ENCODE results near the gene HIRA. TPM values are rescaled to one million over a fixed set of nuclear protein-coding genes. Genes with fewer than 3 reads are reported as not detected.

HIRA gene
- total and polyA plus RNA-seq, 4 donors = 4.1 to 32.5 (median 23.0) TPM

GRCh38 chr22:19457828-19458428 lies 26.4 kb upstream of the HIRA start (continued):
- no peak for TF ChIP-seq MAX (IDR thresholded peaks at IDR 0.05)
- no peak for TF ChIP-seq HNF4G (IDR thresholded peaks at IDR 0.05)

GRCh38 chr22:19456541-19456940 lies 25.0 kb upstream of the HIRA start:
- 96% methylated on average over 10 of the region's 10 CpGs for WGBS
- peaks cover 4 to 71% (median 54%) of the 10 kb centered on the region in 4 donors for H3K36me3 ChIP-seq (ENCODE audit: control insufficient read depth in 4 of 4, insufficient read depth in 3 of 4, low read depth in 1 of 4, low read length in 3 of 4)
- H3K9ac ChIP-seq (ENCODE audit: low read depth in 1 of 2, low read length in 2 of 2) = no peak overlapping the region
- H3K9me3 ChIP-seq (ENCODE audit: control insufficient read depth in 4 of 4, low read length in 3 of 4) = no peaks in the 10 kb centered on the region
- TF ChIP-seq RAD21 (IDR thresholded peaks at IDR 0.05) (no peak), JUND (IDR thresholded peaks at IDR 0.05) (no peak), FOXA1 (IDR thresholded peaks at IDR 0.05) (no peak), GABPA (IDR thresholded peaks at IDR 0.05 in 1 of 2, conservative IDR thresholded peaks at IDR 0.05 in 1 of 2) (no peak), YY1 (IDR thresholded peaks at IDR 0.05) (no peak)
- TF ChIP-seq, protein P1, sequence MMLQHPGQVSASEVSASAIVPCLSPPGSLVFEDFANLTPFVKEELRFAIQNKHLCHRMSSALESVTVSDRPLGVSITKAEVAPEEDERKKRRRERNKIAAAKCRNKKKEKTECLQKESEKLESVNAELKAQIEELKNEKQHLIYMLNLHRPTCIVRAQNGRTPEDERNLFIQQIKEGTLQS (IDR thresholded peaks at IDR 0.05) = no peak
- TF ChIP-seq, protein P2, sequence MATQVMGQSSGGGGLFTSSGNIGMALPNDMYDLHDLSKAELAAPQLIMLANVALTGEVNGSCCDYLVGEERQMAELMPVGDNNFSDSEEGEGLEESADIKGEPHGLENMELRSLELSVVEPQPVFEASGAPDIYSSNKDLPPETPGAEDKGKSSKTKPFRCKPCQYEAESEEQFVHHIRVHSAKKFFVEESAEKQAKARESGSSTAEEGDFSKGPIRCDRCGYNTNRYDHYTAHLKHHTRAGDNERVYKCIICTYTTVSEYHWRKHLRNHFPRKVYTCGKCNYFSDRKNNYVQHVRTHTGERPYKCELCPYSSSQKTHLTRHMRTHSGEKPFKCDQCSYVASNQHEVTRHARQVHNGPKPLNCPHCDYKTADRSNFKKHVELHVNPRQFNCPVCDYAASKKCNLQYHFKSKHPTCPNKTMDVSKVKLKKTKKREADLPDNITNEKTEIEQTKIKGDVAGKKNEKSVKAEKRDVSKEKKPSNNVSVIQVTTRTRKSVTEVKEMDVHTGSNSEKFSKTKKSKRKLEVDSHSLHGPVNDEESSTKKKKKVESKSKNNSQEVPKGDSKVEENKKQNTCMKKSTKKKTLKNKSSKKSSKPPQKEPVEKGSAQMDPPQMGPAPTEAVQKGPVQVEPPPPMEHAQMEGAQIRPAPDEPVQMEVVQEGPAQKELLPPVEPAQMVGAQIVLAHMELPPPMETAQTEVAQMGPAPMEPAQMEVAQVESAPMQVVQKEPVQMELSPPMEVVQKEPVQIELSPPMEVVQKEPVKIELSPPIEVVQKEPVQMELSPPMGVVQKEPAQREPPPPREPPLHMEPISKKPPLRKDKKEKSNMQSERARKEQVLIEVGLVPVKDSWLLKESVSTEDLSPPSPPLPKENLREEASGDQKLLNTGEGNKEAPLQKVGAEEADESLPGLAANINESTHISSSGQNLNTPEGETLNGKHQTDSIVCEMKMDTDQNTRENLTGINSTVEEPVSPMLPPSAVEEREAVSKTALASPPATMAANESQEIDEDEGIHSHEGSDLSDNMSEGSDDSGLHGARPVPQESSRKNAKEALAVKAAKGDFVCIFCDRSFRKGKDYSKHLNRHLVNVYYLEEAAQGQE (IDR thresholded peaks at IDR 0.05) = no peak
- TF ChIP-seq, protein P3, sequence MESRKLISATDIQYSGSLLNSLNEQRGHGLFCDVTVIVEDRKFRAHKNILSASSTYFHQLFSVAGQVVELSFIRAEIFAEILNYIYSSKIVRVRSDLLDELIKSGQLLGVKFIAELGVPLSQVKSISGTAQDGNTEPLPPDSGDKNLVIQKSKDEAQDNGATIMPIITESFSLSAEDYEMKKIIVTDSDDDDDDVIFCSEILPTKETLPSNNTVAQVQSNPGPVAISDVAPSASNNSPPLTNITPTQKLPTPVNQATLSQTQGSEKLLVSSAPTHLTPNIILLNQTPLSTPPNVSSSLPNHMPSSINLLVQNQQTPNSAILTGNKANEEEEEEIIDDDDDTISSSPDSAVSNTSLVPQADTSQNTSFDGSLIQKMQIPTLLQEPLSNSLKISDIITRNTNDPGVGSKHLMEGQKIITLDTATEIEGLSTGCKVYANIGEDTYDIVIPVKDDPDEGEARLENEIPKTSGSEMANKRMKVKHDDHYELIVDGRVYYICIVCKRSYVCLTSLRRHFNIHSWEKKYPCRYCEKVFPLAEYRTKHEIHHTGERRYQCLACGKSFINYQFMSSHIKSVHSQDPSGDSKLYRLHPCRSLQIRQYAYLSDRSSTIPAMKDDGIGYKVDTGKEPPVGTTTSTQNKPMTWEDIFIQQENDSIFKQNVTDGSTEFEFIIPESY (IDR thresholded peaks at IDR 0.05) = no peak
- H3K27me3 ChIP-seq (ENCODE audit: control insufficient read depth in 4 of 4, insufficient read depth in 4 of 4, low read length in 3 of 4) = no peaks in the 10 kb centered on the region
- no peak overlapping the region for H3K27ac ChIP-seq (ENCODE audit: low read depth in 1 of 2, low read length in 2 of 2)
- H3K4me3 ChIP-seq (ENCODE audit: low read depth in 1 of 3, low read length in 3 of 3) = no peak overlapping the region
- no peak for DNase-seq (ENCODE audit: low spot score)
- H3K4me1 ChIP-seq (ENCODE audit: control insufficient read depth in 4 of 4, insufficient read depth in 4 of 4, low read length in 3 of 4) = no peaks in the 10 kb centered on the region

DNA sequence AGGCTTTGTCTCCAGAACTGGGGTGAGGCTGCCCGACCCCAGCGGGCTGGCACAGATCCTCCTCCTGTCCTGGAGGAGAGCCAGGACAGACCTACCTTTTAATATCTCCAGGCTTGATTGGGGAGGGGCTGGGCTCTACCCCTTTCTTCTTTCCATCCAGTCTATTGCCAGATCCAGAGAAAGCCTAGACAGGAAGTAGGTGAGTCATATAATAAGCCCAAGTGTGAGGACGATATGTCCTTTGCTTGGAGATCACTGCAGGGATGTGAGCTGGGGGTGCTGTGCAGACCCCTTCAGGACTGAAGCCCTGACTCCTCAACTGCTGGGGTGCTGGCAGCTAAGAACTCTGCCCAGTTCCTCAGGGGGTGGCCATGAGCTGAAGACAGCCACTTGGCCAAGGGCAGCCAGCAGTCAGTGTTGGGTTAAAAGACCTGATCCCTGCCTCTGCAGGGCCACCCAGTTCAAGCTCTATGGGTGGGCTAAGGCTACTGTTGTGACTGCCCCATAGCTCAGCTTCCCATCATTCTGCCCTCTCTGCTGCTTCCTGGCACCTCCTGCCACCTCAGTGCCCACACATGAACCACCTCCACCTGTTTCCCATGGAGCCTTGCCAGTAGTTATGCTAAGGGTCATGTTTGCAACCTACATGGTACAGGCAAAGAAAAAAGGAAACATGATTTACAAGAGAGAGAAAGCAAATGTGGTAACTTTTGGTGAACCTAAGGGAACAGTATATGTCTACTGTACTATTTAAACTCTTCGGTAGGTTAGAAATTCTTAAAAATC lies 24.2 kb upstream of the HIRA start:
- no peak for DNase-seq (ENCODE audit: low spot score)
- no peaks in the 10 kb centered on the region for H3K4me1 ChIP-seq (ENCODE audit: control insufficient read depth in 4 of 4, insufficient read depth in 4 of 4, low read length in 3 of 4)
- H3K9ac ChIP-seq (ENCODE audit: low read depth in 1 of 2, low read length in 2 of 2) = no peak overlapping the region
- no peak overlapping the region for H3K4me3 ChIP-seq (ENCODE audit: low read depth in 1 of 3, low read length in 3 of 3)
- no peaks in the 10 kb centered on the region for H3K9me3 ChIP-seq (ENCODE audit: control insufficient read depth in 4 of 4, low read length in 3 of 4)
- no peaks in the 10 kb centered on the region for H3K27me3 ChIP-seq (ENCODE audit: control insufficient read depth in 4 of 4, insufficient read depth in 4 of 4, low read length in 3 of 4)
- H3K27ac ChIP-seq (ENCODE audit: low read depth in 1 of 2, low read length in 2 of 2) = no peak overlapping the region
- peaks cover 4 to 71% (median 58%) of the 10 kb centered on the region in 4 donors for H3K36me3 ChIP-seq (ENCODE audit: control insufficient read depth in 4 of 4, insufficient read depth in 3 of 4, low read depth in 1 of 4, low read length in 3 of 4)
- WGBS = 69% methylated on average over 4 of the region's 4 CpGs
- TF ChIP-seq HNF4A (conservative IDR thresholded peaks at IDR 0.05) (no peak), NR2F2 (IDR thresholded peaks at IDR 0.05) (no peak), GABPA (IDR thresholded peaks at IDR 0.05 in 1 of 2, conservative IDR thresholded peaks at IDR 0.05 in 1 of 2) (no peak), SP1 (IDR thresholded peaks at IDR 0.05) (no peak), FOXA2 (IDR thresholded peaks at IDR 0.05) (no peak), RAD21 (IDR thresholded peaks at IDR 0.05) (no peak), CTCF (IDR thresholded peaks at IDR 0.05; ENCODE audit: low read depth, low read length, missing input control) (no peak), JUND (IDR thresholded peaks at IDR 0.05) (no peak), FOXA1 (IDR thresholded peaks at IDR 0.05) (no peak), RXRA (IDR thresholded peaks at IDR 0.05) (no peak), HNF4G (IDR thresholded peaks at IDR 0.05) (no peak), YY1 (IDR thresholded peaks at IDR 0.05) (no peak), EGR1 (IDR thresholded peaks at IDR 0.05; ENCODE audit: low read depth in 2 of 2) (no peak)
- TF ChIP-seq, protein P2 (IDR thresholded peaks at IDR 0.05) = no peak
